ENCODE results near the gene MYMX.

MYMX gene

DNA sequence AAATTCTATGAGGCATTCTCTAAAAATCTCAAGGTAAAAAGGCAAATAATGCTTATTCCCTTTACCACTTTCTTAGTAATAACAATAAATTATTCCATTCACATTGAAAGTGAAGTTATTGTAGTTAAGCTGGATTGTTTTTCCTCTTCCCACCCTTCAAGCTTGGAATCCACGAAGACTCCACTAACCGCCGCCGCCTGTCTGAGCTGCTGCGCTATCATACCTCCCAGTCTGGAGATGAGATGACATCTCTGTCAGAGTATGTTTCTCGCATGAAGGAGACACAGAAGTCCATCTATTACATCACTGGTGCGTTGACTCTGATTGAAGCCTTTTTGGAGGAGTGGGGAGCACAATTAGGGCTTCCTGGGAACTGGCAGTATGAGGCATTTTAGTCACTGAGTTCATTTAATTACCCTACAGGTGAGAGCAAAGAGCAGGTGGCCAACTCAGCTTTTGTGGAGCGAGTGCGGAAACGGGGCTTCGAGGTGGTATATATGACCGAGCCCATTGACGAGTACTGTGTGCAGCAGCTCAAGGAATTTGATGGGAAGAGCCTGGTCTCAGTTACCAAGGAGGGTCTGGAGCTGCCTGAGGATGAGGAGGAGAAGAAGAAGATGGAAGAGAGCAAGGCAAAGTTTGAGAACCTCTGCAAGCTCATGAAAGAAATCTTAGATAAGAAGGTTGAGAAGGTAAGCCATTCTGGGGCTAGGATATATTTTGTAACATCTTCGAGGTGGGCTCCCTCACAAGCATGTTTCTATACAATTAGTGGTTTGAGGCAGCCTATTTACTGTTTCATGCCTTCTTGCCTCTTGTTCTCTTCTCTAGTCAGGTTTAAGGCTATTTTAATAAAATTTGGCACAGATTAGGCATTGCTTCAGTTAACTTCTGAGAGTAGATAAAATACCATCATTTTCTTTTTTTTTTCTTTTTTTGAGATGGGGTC, 35.1 kb downstream of the MYMX start:
- H3K4me3 Mint-ChIP-seq = no peak overlapping the region
- ATAC-seq (ENCODE audit: low read depth) (no peak), DNase-seq (ENCODE audit: low spot score in 2 of 2) (no peak)
- peaks cover 36% of the 10 kb centered on the region for H3K36me3 Mint-ChIP-seq
- peaks cover 51% of the 10 kb centered on the region for H3K4me1 Mint-ChIP-seq
- peak overlapping the region; percentile 12 for H3K27ac Mint-ChIP-seq
- H3K27me3 Mint-ChIP-seq = no peaks in the 10 kb centered on the region
- no peaks in the 10 kb centered on the region for H3K9me3 Mint-ChIP-seq

- H3K4me1 Mint-ChIP-seq = peaks cover 55% of the 10 kb centered on the region
- H3K36me3 Mint-ChIP-seq = peaks cover 34% of the 10 kb centered on the region
- H3K27me3 Mint-ChIP-seq = no peaks in the 10 kb centered on the region
- H3K4me3 Mint-ChIP-seq = no peak overlapping the region
- DNase-seq (ENCODE audit: low spot score in 2 of 2) (peak in 1 of 2 donors; percentile 59), ATAC-seq (ENCODE audit: low read depth) (peak; percentile 16)
- H3K9me3 Mint-ChIP-seq = no peaks in the 10 kb centered on the region
- peak overlapping the region; percentile 94 for H3K27ac Mint-ChIP-seq
These were observed 36.8 kb downstream of the MYMX start for GRCh38 chr6:44253307-44254101.

GRCh38 chr6:44254191-44255104, 37.7 kb downstream of the MYMX start:
- Mint-ChIP-seq H3K4me3 (peak overlapping the region; percentile 10), H3K4me1 (peaks cover 53% of the 10 kb centered on the region), H3K9me3 (no peaks in the 10 kb centered on the region), H3K27me3 (no peaks in the 10 kb centered on the region), H3K27ac (peak overlapping the region; percentile 94), H3K36me3 (peaks cover 31% of the 10 kb centered on the region)
- DNase-seq (ENCODE audit: low spot score in 2 of 2) = no peak
- no peak for ATAC-seq (ENCODE audit: low read depth)

GRCh38 chr6:44255105-44255808, 38.5 kb downstream of the MYMX start:
- peaks cover 26% of the 10 kb centered on the region for H3K36me3 Mint-ChIP-seq
- no peak for ATAC-seq (ENCODE audit: low read depth)
- peaks cover 49% of the 10 kb centered on the region for H3K4me1 Mint-ChIP-seq
- peak overlapping the region; percentile 80 for H3K4me3 Mint-ChIP-seq
- H3K9me3 Mint-ChIP-seq = no peaks in the 10 kb centered on the region
- peak overlapping the region; percentile 94 for H3K27ac Mint-ChIP-seq
- DNase-seq (ENCODE audit: low spot score in 2 of 2) = no peak
- no peaks in the 10 kb centered on the region for H3K27me3 Mint-ChIP-seq

DNA sequence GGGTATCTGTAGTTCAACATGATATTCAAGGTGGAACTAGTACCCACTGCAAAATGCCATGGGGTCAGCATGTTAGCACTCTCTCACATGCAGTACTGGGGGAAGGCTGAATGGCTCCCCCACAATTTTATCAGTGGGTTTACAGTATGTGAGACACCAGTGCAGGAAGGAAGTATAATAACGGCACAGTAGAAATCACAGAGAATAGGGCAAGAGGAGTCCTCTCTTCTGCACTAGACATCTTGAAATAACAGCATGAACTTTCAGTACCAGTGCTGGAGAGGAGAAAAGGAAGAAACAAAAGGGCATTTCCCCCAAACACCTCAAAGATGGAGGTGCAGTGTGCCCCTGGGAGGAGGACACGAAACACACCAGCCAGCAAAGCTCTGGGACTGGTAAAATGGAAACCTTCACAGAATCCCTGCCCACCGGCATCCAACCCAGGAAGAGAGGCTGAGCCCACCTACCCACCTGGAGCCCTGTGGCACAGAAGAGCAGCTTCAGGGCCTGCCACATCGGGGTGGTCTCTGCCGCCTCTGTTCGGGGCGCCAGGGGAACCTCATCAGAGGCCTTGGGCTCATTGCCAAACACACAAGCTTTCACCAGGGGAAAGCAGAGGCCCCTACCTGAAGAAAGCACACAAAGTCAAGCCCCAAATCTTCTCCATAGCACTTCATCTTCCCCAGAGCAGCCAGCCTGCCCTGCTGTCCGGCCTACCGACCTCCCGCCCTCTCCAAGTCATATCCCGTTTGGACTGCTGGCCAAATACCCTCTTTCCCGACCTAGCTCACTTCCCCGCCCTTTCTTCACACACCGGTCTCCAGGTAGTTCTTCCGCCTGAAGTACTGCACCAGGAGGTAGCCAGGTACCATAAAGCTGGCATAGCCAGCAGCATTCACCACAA, 39.4 kb downstream of the MYMX start:
- ATAC-seq (ENCODE audit: low read depth) (no peak), DNase-seq (ENCODE audit: low spot score in 2 of 2) (no peak)
- Mint-ChIP-seq H3K36me3 (peaks cover 28% of the 10 kb centered on the region), H3K4me3 (peak overlapping the region; percentile 80), H3K27ac (peak overlapping the region; percentile 94), H3K27me3 (no peaks in the 10 kb centered on the region), H3K4me1 (peaks cover 52% of the 10 kb centered on the region), H3K9me3 (no peaks in the 10 kb centered on the region)

- H3K27ac Mint-ChIP-seq = peak overlapping the region; percentile 94
- peaks cover 55% of the 10 kb centered on the region for H3K4me1 Mint-ChIP-seq
- H3K36me3 Mint-ChIP-seq = peaks cover 27% of the 10 kb centered on the region
- no peaks in the 10 kb centered on the region for H3K27me3 Mint-ChIP-seq
- DNase-seq (ENCODE audit: low spot score in 2 of 2) (no peak), ATAC-seq (ENCODE audit: low read depth) (peak; percentile 8)
- H3K9me3 Mint-ChIP-seq = no peaks in the 10 kb centered on the region
- peak overlapping the region; percentile 80 for H3K4me3 Mint-ChIP-seq
These were observed 40.0 kb downstream of the MYMX start for GRCh38 chr6:44256775-44257024.

DNA sequence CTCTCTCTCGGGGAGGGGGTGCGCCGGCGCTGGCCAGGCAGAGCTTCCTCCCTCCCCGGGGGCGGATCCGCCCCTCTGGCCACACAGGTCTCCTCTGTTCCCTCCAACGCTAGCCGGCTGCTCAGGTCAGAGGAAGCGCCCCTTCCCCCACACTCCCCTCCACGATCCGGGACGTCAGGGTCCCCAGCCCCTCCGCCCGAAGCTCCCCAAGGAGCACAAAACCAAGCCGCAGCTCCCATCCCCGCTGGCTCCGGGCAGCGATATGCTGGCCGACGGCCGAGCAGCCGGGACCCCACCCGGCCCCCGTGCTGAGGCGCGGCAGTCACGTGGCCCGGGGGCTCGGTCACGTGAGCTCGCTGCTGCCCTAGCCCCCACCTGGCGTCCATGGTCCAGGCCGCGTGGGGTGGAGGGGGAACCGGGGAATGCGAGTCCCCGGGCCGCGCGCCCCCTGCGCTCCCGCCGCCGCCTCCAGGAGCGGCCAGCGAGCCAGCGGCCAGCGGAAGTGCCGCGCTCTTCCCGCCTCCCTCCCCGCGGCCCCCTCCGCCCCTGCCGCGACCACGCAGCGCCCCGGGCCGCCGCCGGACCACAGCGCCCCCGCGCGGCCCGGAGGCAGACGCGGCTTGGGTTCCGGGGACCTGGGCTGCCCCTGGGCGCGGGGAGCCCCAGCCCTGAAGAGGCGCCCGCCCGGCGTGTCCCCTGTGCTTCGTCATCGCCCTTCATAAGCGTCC, 40.5 kb downstream of the MYMX start, which contains the start of gene SLC35B2:
Gene SLC35B2, minus strand, starts transcription at position 504 of the 728 bp plus-strand sequence. Its CDS starts 118 bp downstream, at position 386.
- no peaks in the 10 kb centered on the region for H3K9me3 Mint-ChIP-seq
- peaks cover 55% of the 10 kb centered on the region for H3K4me1 Mint-ChIP-seq
- ATAC-seq (ENCODE audit: low read depth) (peak; percentile 74), DNase-seq (ENCODE audit: low spot score in 2 of 2) (peak; percentile 70 to 74)
- H3K4me3 Mint-ChIP-seq = peak within 1 kb of the TSS; percentile 87
- peak within 1 kb of the TSS; percentile 94 for H3K27ac Mint-ChIP-seq
- H3K36me3 Mint-ChIP-seq = peaks cover 24% of the 10 kb centered on the region
- no peaks in the 10 kb centered on the region for H3K27me3 Mint-ChIP-seq

DNA sequence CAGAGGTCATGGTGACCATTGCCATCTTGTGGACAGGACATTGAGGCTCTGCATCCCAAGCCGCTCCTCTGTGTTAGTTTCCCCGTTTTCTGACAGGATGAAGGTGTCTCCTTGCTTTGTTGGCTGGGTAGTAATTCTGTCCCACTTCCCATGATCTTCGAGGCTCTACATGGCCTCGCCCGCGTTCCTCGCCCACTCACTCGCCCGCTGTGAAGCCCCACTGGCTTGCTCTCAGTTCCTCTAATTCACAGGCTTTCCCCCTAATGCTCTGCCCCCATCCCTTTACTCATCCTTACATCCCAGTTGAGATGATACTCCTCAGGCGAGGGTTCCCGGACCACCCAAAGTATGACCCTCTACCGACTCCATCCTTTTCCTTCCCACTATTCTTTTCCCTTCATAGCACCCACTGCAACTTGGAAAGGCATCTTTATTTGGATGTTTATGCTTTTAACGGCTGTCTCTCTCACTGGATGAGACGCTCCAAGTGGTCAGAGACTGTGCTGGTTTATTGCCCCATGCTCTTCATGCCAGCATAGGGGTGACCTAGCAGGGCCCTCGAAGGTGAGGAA, 41.1 kb downstream of the MYMX start:
- ATAC-seq (ENCODE audit: low read depth) = peak; percentile 37
- peaks cover 60% of the 10 kb centered on the region for H3K4me1 Mint-ChIP-seq
- H3K36me3 Mint-ChIP-seq = peaks cover 20% of the 10 kb centered on the region
- DNase-seq (ENCODE audit: low spot score in 2 of 2) = no peak
- no peaks in the 10 kb centered on the region for H3K9me3 Mint-ChIP-seq
- peak overlapping the region; percentile 87 for H3K4me3 Mint-ChIP-seq
- no peaks in the 10 kb centered on the region for H3K27me3 Mint-ChIP-seq
- H3K27ac Mint-ChIP-seq = peak overlapping the region; percentile 94

- ATAC-seq (ENCODE audit: low read depth) = peak; percentile 8
- Mint-ChIP-seq H3K4me1 (peaks cover 62% of the 10 kb centered on the region), H3K36me3 (peaks cover 16% of the 10 kb centered on the region), H3K27ac (peak overlapping the region; percentile 94), H3K9me3 (no peaks in the 10 kb centered on the region), H3K27me3 (no peaks in the 10 kb centered on the region), H3K4me3 (peak overlapping the region; percentile 87)
- DNase-seq (ENCODE audit: low spot score in 2 of 2) = no peak
These were observed 41.7 kb downstream of the MYMX start for GRCh38 chr6:44258325-44258863.

DNA sequence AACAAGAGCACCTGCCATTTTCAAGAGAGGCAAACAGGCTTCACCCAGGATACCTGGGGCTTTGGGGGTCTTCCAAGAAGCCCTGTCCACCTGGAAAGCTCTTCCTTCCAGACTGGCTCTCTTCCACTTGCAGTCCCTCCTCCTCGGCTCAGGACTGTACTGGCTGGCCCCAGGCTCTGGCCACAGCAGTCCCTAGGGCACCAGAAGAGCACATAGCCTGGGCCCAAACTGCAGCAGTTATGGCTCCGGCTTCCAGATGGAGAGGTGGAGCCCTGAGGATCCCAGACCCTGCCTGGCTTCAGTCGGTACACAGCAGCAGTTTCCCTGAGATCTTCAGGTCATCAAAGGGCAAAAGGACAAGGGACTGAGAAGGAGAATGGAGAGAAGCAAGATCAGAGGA, 42.2 kb downstream of the MYMX start:
- Mint-ChIP-seq H3K4me3 (peak overlapping the region; percentile 87), H3K4me1 (peaks cover 59% of the 10 kb centered on the region), H3K36me3 (peaks cover 14% of the 10 kb centered on the region)

GRCh38 chr6:44260011-44260410, 43.3 kb downstream of the MYMX start:
- ATAC-seq (ENCODE audit: low read depth) (no peak), DNase-seq (ENCODE audit: low spot score in 2 of 2) (no peak)
- Mint-ChIP-seq H3K27me3 (no peaks in the 10 kb centered on the region), H3K36me3 (peaks cover 11% of the 10 kb centered on the region), H3K9me3 (no peaks in the 10 kb centered on the region), H3K4me3 (peak overlapping the region; percentile 8), H3K27ac (peak overlapping the region; percentile 100), H3K4me1 (peaks cover 58% of the 10 kb centered on the region)

More for the DNA sequence above, 42.2 kb downstream of the MYMX start:
- no peaks in the 10 kb centered on the region for H3K27me3 Mint-ChIP-seq
- peak overlapping the region; percentile 94 for H3K27ac Mint-ChIP-seq
- DNase-seq (ENCODE audit: low spot score in 2 of 2) (no peak), ATAC-seq (ENCODE audit: low read depth) (no peak)
- no peaks in the 10 kb centered on the region for H3K9me3 Mint-ChIP-seq
